GM18861 (cell line): ENCODE measurements around the gene PRIM2.
"Not testable (repeated sequence)": the region's sequence is repeated elsewhere in the genome, so short reads cannot be mapped to it uniquely, and the experiment has no call there.

Experiments
- ATAC-seq: cut with Tn5 transposase; IDR thresholded peaks from one replicate; pipeline ENCODE4 v1.9.1; 2021; ENCODE audit not compliant: unreplicated experiment

The PRIM2 gene

DNA sequence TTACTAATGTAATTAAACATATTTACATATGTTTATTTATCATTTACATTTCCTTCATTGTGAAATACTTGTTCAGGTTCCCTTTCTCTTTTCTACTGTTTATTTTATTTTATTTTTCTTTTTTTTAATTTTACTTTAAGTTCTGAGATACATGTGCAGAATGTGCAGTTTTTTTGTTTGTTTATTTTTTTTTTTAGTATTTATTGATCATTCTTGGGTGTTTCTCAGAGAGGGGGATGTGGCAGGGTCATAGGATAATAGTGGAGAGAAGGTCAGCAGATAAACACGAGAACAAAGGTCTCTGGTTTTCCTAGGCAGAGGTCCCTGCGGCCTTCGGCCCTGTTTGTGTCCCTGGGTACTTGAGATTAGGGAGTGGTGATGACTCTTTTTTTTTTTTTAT, 8.7 kb upstream of the PRIM2 start:
- not testable (repeated sequence) for ATAC-seq

DNA sequence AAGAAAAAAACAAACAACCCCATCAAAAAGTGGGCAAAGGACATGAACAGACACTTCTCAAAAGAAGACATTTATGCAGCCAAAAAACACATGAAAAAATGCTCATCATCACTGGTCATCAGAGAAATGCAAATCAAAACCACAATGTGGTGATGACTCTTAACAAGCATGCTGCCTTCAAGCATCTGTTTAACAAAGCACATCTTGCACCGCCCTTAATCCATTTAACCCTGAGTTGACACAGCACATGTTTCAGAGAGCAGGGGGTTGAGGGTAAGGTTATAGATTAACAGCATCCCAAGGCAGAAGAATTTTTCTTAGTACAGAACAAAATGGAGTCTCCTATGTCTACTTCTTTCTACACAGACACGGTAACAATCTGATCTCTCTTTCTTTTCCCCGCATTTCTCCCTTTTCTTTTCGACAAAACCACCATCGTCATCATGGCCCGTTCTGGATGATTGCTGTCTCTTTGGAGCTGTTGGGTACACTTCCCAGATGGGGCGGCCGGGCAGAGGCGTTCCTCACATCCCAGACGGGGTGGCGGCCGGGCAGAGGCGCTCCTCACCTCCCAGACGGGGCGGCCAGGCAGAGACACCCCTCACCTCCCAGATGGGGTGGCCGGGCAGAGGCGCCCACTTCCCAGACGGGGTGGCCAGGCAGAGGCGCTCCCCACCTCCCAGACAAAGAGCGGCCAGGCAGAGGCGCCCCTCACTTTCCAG, 7.2 kb upstream of the PRIM2 start:
- ATAC-seq: not testable (repeated sequence)

DNA sequence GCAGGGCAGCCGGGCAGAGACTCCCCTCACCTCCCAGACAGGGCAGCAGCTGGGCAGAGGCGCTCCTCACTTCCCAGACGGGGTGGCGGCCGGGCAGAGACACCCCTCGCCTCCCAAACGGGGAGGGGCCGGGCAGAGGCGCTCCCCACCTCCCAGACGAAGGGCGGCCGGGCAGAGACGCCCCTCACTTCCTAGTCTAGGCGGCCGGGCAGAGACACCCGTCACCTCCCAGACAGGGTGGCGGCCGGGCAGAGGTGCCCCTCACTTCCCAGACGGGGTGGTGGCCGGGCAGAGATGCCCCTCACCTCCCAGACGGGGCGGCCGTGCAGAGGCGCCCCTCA, 6.6 kb upstream of the PRIM2 start:
- ATAC-seq: no peak

DNA sequence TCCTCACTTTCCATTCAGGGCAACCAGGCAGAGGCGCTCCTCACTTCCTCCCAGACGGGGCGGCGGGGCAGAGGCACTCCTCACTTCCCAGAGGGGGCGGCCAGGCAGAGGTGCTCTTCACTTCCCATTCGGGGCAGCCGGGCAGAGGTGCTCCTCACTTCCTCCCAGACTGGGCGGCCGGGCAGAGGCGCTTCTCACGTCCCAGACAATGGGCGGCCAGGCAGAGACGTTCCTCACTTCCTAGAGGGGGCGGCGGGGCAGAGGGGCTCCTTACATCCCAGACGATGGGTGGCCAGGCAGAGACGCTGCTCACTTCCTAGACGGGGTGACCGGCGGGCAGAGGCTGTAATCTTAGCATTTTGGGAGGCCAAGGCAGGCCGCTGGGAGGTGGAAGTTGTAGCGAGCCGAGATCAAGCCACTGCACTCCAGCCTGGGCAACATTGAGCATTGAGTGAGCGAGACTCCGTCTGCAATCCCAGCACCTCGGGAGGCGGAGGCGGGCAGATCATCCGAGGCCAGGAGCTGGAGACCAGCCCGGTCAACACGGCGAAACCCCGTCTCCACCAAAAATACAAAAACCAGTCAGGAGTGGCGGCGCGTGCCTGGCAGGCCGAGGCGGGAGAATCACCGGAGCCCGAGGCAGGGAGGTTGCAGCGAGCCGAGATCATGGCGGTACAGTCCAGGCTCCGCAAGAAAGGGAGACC, 6.0 kb upstream of the PRIM2 start:
- not testable (repeated sequence) for ATAC-seq

DNA sequence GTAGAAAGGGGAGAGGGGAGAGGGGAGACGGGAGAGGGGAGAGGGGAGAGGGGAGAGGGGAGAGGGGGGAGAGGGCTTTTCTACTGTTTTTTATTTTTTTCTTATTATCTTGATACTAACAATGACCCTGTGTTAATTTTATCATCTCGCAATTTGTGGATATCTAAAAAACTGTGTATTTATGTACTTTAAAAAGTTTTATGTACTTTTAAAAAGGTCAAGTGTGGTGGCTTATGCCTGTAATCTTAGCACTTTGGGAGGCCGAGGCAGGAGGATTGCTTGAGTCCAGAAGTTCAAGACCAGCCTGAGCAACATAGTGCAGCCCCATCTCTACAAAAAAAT, 5.5 kb upstream of the PRIM2 start:
- no peak for ATAC-seq

DNA sequence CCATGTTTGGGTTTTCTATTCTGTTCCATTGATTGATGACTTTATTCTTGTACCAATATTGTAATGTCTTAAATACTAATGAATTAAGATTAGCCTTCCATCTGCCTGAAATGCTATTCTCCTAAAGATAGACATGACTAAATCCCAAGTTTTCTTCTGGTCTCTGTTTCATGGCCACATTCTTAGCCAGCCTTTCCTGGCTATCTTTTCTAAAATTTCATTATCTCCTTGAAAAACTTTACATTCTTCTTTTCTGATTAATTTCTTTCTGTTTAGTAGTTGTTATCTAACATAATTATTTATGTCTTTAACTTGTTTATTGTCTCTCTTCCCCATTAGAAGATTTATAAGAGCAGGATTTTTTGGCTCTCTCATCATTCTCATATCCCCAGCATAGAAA, 4.4 kb upstream of the PRIM2 start:
- no peak for ATAC-seq

DNA sequence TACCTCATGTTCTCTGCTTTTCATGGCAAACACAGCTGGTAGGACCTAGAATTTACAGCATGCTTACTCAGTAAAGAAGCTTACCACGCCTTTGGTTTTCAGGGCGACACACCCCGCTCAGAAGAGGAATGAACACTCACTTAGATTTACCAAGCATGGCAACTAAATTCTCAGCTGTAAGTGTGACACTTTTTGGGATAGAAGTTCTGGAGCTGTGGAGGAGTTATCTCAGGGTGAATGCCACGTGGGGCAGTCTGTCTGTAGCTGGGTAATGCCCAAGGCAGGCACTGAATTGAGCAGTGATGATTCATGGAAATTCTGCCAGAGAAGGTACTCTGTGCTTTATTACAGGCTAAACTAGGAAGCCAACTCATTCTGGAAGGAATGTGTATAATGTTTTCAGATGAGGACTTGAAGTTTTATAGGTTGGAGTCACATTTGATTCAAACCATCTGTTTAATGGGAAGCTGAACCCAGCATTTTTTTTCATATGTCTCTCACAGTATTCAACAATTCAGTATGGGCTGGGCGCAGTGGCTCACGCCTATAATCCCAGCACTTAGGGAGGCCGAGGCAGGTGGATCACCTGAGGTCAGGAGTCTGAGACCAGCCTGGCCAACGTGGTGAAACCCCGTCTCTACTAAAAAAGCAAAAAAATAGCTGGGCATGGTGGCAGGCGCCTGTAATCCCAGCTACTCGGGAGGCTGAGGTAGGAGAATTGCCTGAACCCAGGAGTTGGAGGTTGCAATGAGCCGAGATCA, 3.5 kb upstream of the PRIM2 start:
- no peak for ATAC-seq

DNA sequence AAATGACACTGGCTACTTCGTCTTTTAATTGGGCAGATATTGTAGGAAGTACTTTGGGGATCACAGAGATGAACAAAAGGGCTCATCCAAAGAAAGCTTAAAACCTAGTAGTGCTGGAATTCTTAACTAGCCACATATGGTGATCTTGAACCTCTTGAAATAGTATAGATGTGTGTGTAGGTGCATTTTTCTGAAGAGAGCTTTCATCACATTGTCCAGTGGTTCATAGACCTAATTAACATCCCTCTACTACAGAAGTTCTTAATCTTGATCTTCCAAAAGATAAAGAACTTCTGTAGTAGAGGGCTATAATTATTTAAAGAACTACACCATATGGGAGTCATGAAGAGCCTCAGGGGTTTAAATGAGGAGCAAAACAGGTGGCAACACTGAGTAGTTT, 2.3 kb upstream of the PRIM2 start:
- ATAC-seq: no peak

DNA sequence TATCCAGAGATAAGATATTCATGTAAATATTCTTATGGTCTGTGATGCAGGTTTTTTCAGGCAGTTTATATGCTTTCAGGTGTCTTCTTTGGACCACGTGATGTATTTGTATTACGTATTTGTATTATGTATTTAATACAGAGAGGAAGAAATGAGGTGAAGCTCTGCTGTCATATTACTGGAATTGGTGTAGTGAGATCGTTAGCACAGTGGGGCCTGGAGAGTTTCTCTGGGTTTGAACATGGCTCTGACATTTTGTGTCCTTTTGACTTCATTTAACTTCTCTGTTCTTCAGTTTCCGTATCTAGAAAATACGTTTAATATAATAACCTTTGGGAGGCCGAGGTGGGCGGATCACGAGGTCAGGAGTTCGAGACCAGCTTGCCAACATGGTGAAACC, 1.6 kb upstream of the PRIM2 start:
- no peak for ATAC-seq

DNA sequence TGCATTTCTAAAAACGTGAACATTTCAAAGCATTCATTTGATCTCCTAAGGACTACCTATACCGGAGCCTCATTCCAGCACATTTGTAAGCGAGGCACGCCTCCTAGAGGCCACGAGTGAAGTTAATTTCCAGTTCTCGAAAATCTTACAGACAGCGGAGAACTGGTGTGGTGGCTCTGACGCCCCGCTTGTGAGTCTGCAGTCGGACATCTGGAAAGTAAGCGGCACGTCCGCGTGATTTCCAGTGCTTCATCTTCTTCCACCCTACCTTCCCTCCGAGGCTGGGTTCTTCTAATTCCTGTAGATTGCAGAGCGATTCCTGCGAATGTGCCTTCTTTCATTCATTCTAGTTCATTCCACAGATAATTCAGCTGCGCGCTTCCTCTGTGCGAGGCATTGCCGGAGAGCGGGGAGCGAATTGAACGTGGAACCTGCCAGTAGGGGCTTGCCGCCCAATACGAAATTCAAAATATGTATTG, 810 bp upstream of the PRIM2 start:
- peak; percentile 93 for ATAC-seq

DNA sequence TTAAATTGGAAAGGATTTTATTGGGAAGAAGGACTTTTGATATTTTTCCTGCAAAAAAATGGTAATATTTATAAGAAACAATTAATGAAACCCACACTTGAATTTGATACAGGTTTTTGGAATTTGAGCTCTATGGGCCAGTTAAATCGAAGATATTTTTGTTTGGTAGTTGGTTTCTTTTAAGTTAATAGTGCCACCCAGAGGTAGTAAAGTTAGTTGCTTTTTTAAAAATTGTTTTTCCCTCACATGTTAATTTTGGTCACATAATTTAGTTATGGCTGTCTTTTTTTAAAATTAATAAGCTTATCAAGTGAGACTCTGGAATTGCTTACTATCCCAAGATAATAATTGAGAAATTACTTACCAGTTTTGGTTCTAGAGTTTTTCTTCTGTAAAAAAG, 7.1 kb downstream of the PRIM2 start:
- no peak for ATAC-seq

DNA sequence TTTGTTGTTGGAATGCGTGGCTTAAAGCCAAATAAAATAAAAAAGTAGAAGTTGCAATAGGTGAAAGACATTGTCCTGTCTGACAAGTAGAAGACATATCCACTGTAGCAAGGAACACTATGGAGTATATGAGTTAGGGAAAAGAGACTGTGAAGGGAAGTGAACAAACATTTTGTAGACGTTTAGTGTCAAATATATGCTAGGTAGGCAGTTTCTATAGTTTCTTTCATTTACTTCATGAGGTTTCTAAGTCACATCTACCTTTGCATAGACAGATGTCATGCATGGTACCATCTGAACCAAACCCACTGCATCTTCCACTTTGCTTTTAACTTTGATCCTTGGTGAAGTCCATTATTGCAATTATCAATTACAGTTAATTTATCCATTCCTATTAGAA, 9.9 kb downstream of the PRIM2 start:
- no peak for ATAC-seq

DNA sequence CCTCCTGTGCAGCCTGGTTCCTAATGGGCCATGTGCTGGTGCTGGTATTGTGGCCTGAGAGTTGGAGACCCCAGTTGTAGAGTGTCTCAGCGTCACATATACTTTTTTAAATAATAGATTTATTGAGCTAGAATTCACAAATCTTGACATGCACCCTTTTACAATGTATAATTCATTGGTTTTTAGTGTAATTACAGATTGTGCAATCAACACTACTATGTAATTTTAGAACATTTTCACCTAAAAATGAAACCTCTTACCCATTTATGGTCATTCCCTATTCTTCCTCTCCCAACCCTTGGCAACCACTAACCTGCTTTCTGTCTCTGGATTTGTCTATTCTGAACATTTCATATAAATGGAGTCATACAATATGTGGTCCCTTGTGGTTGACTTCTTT, 10.6 kb downstream of the PRIM2 start:
- no peak for ATAC-seq

DNA sequence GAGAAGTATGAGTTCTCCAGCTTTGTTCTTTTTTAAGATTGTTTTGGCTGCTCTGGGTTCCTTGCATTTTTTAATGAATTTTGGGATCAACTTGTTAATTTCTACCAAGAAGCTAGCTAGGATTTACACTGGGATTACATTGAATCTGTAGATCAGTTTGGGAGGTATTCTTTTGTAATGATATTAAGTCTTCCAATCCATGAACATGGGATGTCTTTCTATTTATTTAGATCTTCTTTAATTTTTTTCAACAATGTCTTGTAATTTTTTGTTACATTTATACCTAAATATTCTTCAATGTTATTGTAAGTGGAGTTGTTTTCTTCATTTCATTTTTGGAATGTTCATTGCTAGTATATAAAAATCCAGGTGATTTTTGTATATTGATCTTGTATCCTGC, 12.5 kb downstream of the PRIM2 start:
- ATAC-seq: no peak

DNA sequence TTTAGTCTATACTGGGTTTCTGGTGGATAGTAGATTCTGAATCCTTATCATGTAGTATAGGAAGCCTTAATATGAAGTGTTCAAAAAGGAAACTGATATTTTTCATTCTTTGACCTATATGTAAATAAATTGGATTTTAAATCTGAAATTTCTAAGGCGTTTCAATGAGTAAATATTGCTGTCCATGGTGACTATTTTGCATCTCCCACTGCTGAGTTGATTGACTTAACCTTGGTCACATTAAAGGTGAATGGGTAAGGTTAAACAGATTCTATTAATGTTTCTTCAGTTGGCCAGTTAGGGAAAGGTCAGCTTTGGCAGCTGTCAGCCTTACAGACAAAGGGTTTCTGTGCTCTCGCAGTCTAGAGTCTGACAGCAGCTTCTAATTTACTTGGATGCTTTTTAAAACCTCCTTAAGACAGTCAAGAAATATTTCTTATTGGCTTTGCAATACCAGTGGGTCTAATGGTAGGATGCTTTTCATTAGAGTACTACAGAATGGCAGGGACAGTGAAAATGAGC, 24.8 kb downstream of the PRIM2 start:
- no peak for ATAC-seq

DNA sequence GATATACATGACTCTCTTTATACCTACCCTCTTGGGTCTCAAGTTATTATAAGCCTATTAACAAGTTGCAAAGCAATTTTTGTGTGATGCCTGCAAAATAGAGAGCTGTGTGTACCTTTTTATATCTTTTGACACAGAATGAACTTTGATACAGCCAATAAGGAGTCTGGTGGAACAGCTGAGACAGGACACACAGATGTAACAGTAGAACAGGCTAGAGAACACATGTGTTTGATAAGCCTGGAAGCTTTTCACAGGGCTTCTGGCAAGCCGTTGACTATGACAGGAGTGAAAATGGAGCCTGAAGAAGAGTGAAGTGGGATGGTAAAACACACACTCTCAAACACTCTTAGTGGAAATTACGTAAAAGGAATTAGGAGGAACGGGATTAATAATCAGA, 25.9 kb downstream of the PRIM2 start:
- ATAC-seq: not testable (repeated sequence)

DNA sequence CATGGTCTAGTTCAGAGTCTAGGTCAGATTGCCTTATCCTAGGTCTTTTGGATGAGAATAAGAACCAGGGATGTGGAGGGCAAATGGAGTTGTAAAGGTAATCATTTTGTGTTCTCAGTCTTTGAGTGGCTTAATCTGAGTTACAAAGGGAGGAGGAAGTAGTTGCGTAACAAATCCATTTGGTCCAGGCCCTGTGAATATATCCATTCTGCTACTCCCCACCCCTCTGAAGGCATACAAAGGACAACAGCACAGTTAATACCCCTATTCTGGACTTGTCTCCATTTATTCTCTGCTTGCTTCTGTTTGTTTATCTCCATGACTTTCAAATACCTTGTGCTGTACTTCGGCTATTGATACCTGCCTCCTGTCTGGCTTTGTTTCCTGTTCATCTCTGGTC, 29.3 kb downstream of the PRIM2 start:
- ATAC-seq: not testable (repeated sequence)

DNA sequence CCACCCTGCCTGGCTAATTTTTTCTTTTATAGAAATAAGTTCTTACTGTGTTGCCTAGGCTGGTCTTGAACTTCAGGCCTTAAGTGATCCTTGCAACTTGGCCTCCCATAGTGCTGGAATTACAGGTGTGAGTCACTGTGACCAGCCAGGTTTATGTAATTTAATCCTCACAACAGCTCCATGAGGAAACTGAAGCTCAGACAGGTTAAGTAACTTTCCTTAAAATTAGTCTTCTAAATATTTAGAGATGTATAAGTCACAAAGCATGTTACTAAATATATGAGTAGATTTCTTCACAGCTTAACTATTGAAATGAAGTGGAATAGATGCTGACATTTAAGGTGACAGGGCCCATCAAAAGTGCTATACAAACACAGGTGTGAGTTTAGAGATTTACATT, 30.2 kb downstream of the PRIM2 start:
- not testable (repeated sequence) for ATAC-seq

DNA sequence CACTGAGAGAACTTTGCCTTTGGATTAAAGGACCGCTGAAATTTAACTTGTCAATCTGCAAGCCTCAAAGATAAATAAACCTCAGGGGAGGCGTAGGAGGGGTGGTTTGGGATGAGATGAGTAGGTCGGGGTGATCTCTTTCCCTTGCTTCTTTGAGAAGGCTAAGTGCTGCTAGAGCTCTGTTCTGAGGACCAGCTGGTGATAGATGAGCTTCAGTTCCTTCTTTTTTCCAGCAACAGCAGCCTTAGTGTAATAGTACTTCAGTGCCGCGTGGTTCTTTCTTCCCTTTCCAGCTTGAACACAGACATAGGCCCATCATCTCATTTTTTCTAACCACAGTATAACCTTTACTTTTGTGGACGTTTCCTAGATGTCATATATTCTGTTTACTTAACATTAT, 33.0 kb downstream of the PRIM2 start:
- ATAC-seq: not testable (repeated sequence)

DNA sequence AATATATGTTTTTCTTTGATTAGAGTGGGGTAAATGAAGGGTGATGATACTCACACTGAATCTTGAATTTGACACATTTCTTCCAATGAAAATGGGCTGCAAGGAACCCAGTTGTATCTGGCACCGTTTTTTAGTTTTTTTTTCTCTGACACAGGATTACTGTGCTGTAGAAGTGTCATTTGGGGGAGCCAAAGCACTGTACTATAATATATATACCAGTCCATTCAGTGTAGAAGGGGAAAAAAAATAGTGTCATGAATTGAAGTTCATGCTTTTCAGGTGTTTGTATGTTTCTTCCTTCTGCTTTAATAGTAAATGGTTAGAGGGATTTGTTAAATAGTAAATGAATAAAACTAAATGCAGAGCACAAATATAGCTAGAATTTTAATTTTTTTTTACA, 35.2 kb downstream of the PRIM2 start:
- ATAC-seq: not testable (repeated sequence)

DNA sequence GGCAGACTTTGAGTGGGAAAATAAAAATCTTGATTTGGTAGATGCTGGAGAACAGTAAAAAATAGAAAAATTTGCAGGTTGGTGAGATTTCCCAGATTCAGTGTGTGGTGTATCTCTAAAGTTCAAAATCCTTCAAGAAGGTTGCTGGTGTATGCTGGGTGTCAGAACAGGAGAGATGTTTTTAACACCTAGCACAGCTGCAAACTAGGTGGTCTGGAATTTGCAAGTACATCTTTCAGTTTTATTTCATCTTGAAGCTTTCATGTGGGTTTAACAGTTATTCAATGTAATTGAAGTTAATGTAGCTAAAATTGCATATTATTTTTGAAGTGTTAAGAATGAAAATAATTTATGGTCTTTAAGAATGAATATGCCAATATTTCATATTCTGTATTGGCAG, 40.9 kb downstream of the PRIM2 start:
- not testable (repeated sequence) for ATAC-seq

DNA sequence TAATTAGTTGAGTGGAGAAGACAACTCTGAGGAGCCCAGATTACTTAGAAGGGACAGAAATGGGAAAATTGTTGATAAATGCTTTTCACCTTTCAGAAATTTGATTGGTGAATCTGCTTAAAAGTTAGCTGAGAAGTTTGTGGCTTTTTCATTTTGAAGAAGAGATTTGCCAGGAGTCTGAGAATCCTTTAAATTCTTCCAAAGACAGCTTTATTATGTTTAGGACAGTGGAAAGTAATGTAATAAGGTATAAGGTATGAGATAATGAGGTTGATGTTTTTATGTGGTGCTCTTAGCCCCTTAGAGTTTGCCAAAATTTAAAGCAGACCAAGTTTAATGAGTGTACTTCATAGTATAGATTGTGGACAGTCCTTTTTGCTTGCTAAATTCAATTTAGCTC, 42.3 kb downstream of the PRIM2 start:
- not testable (repeated sequence) for ATAC-seq
